Memory B cell (primary cell): ENCODE measurements around the gene EIF3D.

Experiments
- ATAC-seq: fragments of 150-1000 bp; cut with Tn5 transposase; 2 replicates; pipeline ENCODE4 v1.10.0; 2021; ENCODE audit warnings: low read depth, mild to moderate bottlenecking, moderate library complexity
- DNase-seq, 2 donors: peaks; one replicate each; pipeline ENCODE4 v3.0.0; 2022; ENCODE audit warnings: low spot score in 2 of 2
- H3K27ac Mint-ChIP-seq: one replicate; pipeline ENCODE4 v1.8.0; 2022; ENCODE audit warnings: mild to moderate bottlenecking, moderate library complexity, mixed read lengths
- H3K27me3 Mint-ChIP-seq: one replicate; pipeline ENCODE4 v1.8.0; 2022; ENCODE audit warnings: mixed read lengths
- H3K36me3 Mint-ChIP-seq: one replicate; pipeline ENCODE4 v1.8.0; 2022; ENCODE audit warnings: mild to moderate bottlenecking, mixed read lengths
- H3K4me1 Mint-ChIP-seq: one replicate; pipeline ENCODE4 v1.8.0; 2022; ENCODE audit warnings: mixed read lengths
- H3K4me3 Mint-ChIP-seq: one replicate; pipeline ENCODE4 v1.8.0; 2022; ENCODE audit warnings: mild to moderate bottlenecking, moderate library complexity, mixed read lengths
- H3K9me3 Mint-ChIP-seq: one replicate; pipeline ENCODE4 v1.8.0; 2022; ENCODE audit warnings: mixed read lengths

Gene EIF3D

DNA sequence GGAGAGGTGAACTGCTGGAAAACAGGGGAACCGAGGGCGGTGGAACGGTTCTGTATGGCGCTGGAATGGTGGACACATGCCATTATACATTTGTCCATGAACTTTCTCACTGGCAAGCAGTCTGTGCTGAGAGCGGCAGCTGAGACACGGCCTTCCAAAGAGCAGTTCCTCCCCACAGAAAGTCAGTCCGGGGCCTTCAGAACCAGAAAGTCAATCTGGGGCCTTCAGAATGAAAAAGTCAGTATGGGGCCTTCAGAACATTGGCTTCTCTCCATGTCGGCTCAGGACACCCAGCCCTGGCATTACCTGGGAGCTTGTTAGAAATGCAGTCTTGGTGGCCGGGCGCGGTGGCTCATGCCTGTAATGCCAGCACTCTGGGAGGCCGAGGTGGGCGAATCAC, 56.3 kb downstream of the EIF3D start:
- ATAC-seq (no peak), DNase-seq (no peak)
- H3K9me3 Mint-ChIP-seq, result no peaks in the 10 kb centered on the region
- peaks cover 26% of the 10 kb centered on the region for H3K36me3 Mint-ChIP-seq
- H3K4me3 Mint-ChIP-seq, result no peak overlapping the region
- no peaks in the 10 kb centered on the region for H3K27me3 Mint-ChIP-seq
- H3K27ac Mint-ChIP-seq, result peak overlapping the region; percentile 3
- H3K4me1 Mint-ChIP-seq, result peaks cover 8% of the 10 kb centered on the region

- ATAC-seq, result no peak
- Mint-ChIP-seq H3K4me1 (peaks cover 11% of the 10 kb centered on the region), H3K4me3 (no peak overlapping the region), H3K9me3 (no peaks in the 10 kb centered on the region), H3K27me3 (no peaks in the 10 kb centered on the region), H3K27ac (no peak overlapping the region), H3K36me3 (peaks cover 21% of the 10 kb centered on the region)
- DNase-seq, result no peak
These were observed 57.6 kb downstream of the EIF3D start for GRCh38 chr22:36471341-36471821.

- Mint-ChIP-seq H3K4me1 (peaks cover 11% of the 10 kb centered on the region), H3K36me3 (peaks cover 19% of the 10 kb centered on the region), H3K27ac (no peak overlapping the region), H3K9me3 (no peaks in the 10 kb centered on the region), H3K27me3 (no peaks in the 10 kb centered on the region), H3K4me3 (no peak overlapping the region)
- DNase-seq (no peak), ATAC-seq (no peak)
These were observed 58.0 kb downstream of the EIF3D start for GRCh38 chr22:36470994-36471331.

- ATAC-seq (peak; percentile 100), DNase-seq (peak; percentile 77 to 88)
- Mint-ChIP-seq H3K36me3 (peaks cover 16% of the 10 kb centered on the region), H3K4me1 (peaks cover 11% of the 10 kb centered on the region), H3K4me3 (no peak overlapping the region), H3K27me3 (no peaks in the 10 kb centered on the region), H3K9me3 (no peaks in the 10 kb centered on the region), H3K27ac (peak overlapping the region; percentile 38)
These were observed 58.6 kb downstream of the EIF3D start for GRCh38 chr22:36470162-36470993.

GRCh38 chr22:36469094-36469710, 59.8 kb downstream of the EIF3D start:
- ATAC-seq (no peak), DNase-seq (no peak)
- Mint-ChIP-seq H3K4me1 (peaks cover 11% of the 10 kb centered on the region), H3K36me3 (peaks cover 14% of the 10 kb centered on the region), H3K27ac (no peak overlapping the region), H3K9me3 (no peaks in the 10 kb centered on the region), H3K27me3 (no peaks in the 10 kb centered on the region), H3K4me3 (no peak overlapping the region)

GRCh38 chr22:36467946-36468345, 61.0 kb downstream of the EIF3D start:
- H3K9me3 Mint-ChIP-seq, result no peaks in the 10 kb centered on the region
- no peak for DNase-seq
- H3K36me3 Mint-ChIP-seq, result peaks cover 11% of the 10 kb centered on the region
- no peak overlapping the region for H3K27ac Mint-ChIP-seq
- no peak for ATAC-seq
- no peak overlapping the region for H3K4me3 Mint-ChIP-seq
- no peaks in the 10 kb centered on the region for H3K27me3 Mint-ChIP-seq
- peaks cover 11% of the 10 kb centered on the region for H3K4me1 Mint-ChIP-seq

- peak overlapping the region; percentile 45 for H3K27ac Mint-ChIP-seq
- no peaks in the 10 kb centered on the region for H3K9me3 Mint-ChIP-seq
- no peak overlapping the region for H3K4me3 Mint-ChIP-seq
- H3K27me3 Mint-ChIP-seq, result no peaks in the 10 kb centered on the region
- peaks cover 14% of the 10 kb centered on the region for H3K4me1 Mint-ChIP-seq
- no peak for ATAC-seq
- DNase-seq, result no peak
- H3K36me3 Mint-ChIP-seq, result peaks cover 6% of the 10 kb centered on the region
These were observed 61.7 kb downstream of the EIF3D start for GRCh38 chr22:36467042-36467810.

GRCh38 chr22:36466258-36466657, 62.7 kb downstream of the EIF3D start:
- DNase-seq (no peak), ATAC-seq (no peak)
- Mint-ChIP-seq H3K36me3 (peaks cover 3% of the 10 kb centered on the region), H3K27me3 (no peaks in the 10 kb centered on the region), H3K9me3 (no peaks in the 10 kb centered on the region), H3K4me1 (peaks cover 16% of the 10 kb centered on the region), H3K27ac (peak overlapping the region; percentile 45), H3K4me3 (no peak overlapping the region)

- Mint-ChIP-seq H3K27ac (no peak overlapping the region), H3K27me3 (no peaks in the 10 kb centered on the region), H3K4me3 (no peak overlapping the region), H3K4me1 (peaks cover 12% of the 10 kb centered on the region), H3K9me3 (no peaks in the 10 kb centered on the region), H3K36me3 (peaks cover 3% of the 10 kb centered on the region)
- DNase-seq (no peak), ATAC-seq (no peak)
These were observed 63.5 kb downstream of the EIF3D start for GRCh38 chr22:36465232-36466021.

DNA sequence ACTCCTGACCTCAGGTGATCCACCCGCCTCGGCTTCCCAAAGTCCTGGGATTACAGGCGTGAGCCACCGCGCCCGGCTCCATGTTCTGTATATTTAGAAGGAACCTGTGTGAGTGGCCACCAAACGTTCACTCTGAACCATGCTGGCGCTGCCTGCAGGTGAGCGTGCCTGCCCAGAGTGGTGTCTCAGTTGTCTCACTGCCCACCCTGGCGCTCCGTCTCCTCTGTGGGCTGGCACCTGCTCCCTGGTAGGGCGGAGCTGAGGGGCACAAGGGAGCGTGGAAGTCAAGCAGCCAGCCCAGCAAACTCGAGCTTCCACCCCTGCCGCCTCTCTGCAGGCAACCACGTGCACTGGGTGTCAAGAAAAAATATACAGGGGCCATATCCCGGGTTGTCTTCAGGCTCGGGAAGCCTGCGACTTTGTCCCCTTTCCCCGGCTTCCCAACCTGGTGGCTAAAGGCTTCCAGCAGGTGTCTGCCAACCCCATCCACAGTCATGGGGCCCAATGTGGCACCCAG, 64.2 kb downstream of the EIF3D start:
- Mint-ChIP-seq H3K27me3 (no peaks in the 10 kb centered on the region), H3K9me3 (no peaks in the 10 kb centered on the region), H3K4me1 (peaks cover 9% of the 10 kb centered on the region), H3K27ac (no peak overlapping the region), H3K4me3 (no peak overlapping the region), H3K36me3 (peaks cover 3% of the 10 kb centered on the region)
- DNase-seq (no peak), ATAC-seq (no peak)

GRCh38 chr22:36463783-36464184, 65.2 kb downstream of the EIF3D start:
- no peak overlapping the region for H3K27ac Mint-ChIP-seq
- peaks cover 8% of the 10 kb centered on the region for H3K4me1 Mint-ChIP-seq
- DNase-seq, result no peak
- H3K36me3 Mint-ChIP-seq, result peaks cover 3% of the 10 kb centered on the region
- H3K4me3 Mint-ChIP-seq, result no peak overlapping the region
- no peak for ATAC-seq
- no peaks in the 10 kb centered on the region for H3K9me3 Mint-ChIP-seq
- H3K27me3 Mint-ChIP-seq, result no peaks in the 10 kb centered on the region

GRCh38 chr22:36461665-36462649, 67.0 kb downstream of the EIF3D start:
- Mint-ChIP-seq H3K36me3 (peaks cover 3% of the 10 kb centered on the region), H3K9me3 (no peaks in the 10 kb centered on the region), H3K27ac (no peak overlapping the region), H3K27me3 (no peaks in the 10 kb centered on the region), H3K4me3 (no peak overlapping the region), H3K4me1 (peaks cover 10% of the 10 kb centered on the region)
- no peak for ATAC-seq
- DNase-seq, result no peak
